ENCODE results near the gene TMEM26.

Gene TMEM26

GRCh38 chr10:61404751-61405150 lies 48.4 kb downstream of the TMEM26 start:
- FAIRE-seq = no peak
- no peak for DNase-seq (ENCODE audit: insufficient read length, low spot score)
- TF ChIP-seq CTCF (IDR thresholded peaks at IDR 0.05; ENCODE audit: insufficient read depth, missing control alignments) = no peak

- DNase-seq (ENCODE audit: insufficient read length, low spot score) = no peak
- FAIRE-seq = no peak
- no peak for TF ChIP-seq CTCF (IDR thresholded peaks at IDR 0.05; ENCODE audit: insufficient read depth, missing control alignments)
These were observed 52.7 kb downstream of the TMEM26 start for GRCh38 chr10:61400524-61400923.

- FAIRE-seq (no peak), DNase-seq (ENCODE audit: insufficient read length, low spot score) (no peak)
- TF ChIP-seq CTCF (IDR thresholded peaks at IDR 0.05; ENCODE audit: insufficient read depth, missing control alignments) = no peak
These were observed 53.8 kb downstream of the TMEM26 start for GRCh38 chr10:61399406-61399805.

GRCh38 chr10:61398366-61399129 lies 54.6 kb downstream of the TMEM26 start:
- FAIRE-seq (no peak), DNase-seq (ENCODE audit: insufficient read length, low spot score) (no peak)
- no peak for TF ChIP-seq CTCF (IDR thresholded peaks at IDR 0.05; ENCODE audit: insufficient read depth, missing control alignments)

GRCh38 chr10:61397175-61397986 lies 55.8 kb downstream of the TMEM26 start:
- FAIRE-seq = no peak

GRCh38 chr10:61391281-61391680 lies 61.9 kb downstream of the TMEM26 start:
- DNase-seq (ENCODE audit: insufficient read length, low spot score) (no peak), FAIRE-seq (no peak)
- no peak for TF ChIP-seq CTCF (IDR thresholded peaks at IDR 0.05; ENCODE audit: insufficient read depth, missing control alignments)

More at GRCh38 chr10:61397175-61397986, 55.8 kb downstream of the TMEM26 start:
- TF ChIP-seq CTCF (IDR thresholded peaks at IDR 0.05; ENCODE audit: insufficient read depth, missing control alignments) = no peak
- no peak for DNase-seq (ENCODE audit: insufficient read length, low spot score)

- no peak for DNase-seq (ENCODE audit: insufficient read length, low spot score)
- FAIRE-seq = no peak
- TF ChIP-seq CTCF (IDR thresholded peaks at IDR 0.05; ENCODE audit: insufficient read depth, missing control alignments) = no peak
These were observed 62.3 kb downstream of the TMEM26 start for GRCh38 chr10:61390851-61391250.

All from D721Med (cell line).